ENCODE results near the gene PPARG.

PPARG gene

GRCh38 chr3:12313519-12313918 is 24.6 kb downstream of the PPARG start:
- no peak for DNase-seq

- no peak for DNase-seq
These were observed 27.4 kb downstream of the PPARG start for GRCh38 chr3:12316253-12316652.

- no peak for DNase-seq
These were observed 28.0 kb downstream of the PPARG start for GRCh38 chr3:12316729-12317351.

- DNase-seq: no peak
These were observed 29.0 kb downstream of the PPARG start for GRCh38 chr3:12317914-12318313.

- DNase-seq: no peak
These were observed 30.1 kb downstream of the PPARG start for GRCh38 chr3:12318758-12319621.

GRCh38 chr3:12321015-12321414 is 32.1 kb downstream of the PPARG start:
- DNase-seq: no peak

- no peak for DNase-seq
These were observed 34.4 kb downstream of the PPARG start for GRCh38 chr3:12323237-12323636.

- no peak for DNase-seq
These were observed 37.0 kb downstream of the PPARG start for GRCh38 chr3:12325586-12326515.

- no peak for DNase-seq
These were observed 38.2 kb downstream of the PPARG start for GRCh38 chr3:12327021-12327420.

- no peak for DNase-seq
These were observed 39.4 kb downstream of the PPARG start for GRCh38 chr3:12328132-12328836.

- DNase-seq: no peak
These were observed 40.1 kb downstream of the PPARG start for GRCh38 chr3:12328837-12329462.

GRCh38 chr3:12334786-12335185 is 45.9 kb downstream of the PPARG start:
- DNase-seq: no peak

- no peak for DNase-seq
These were observed 46.6 kb downstream of the PPARG start for GRCh38 chr3:12335421-12335820.

GRCh38 chr3:12336099-12336498 is 47.2 kb downstream of the PPARG start:
- no peak for DNase-seq

- DNase-seq: no peak
These were observed 50.0 kb downstream of the PPARG start for GRCh38 chr3:12338595-12339546.

- no peak for DNase-seq
These were observed 51.0 kb downstream of the PPARG start for GRCh38 chr3:12339701-12340480.

GRCh38 chr3:12340506-12340905 is 51.6 kb downstream of the PPARG start:
- no peak for DNase-seq

- no peak for DNase-seq
These were observed 53.3 kb downstream of the PPARG start for GRCh38 chr3:12342151-12342550.

- DNase-seq: no peak
These were observed 54.2 kb downstream of the PPARG start for GRCh38 chr3:12343047-12343501.

GRCh38 chr3:12345141-12345561 is 56.3 kb downstream of the PPARG start:
- DNase-seq: no peak
